Measurements from ENCODE around the gene SRGAP1. TPM values are rescaled to one million over a fixed set of nuclear protein-coding genes. Genes with fewer than 3 reads are reported as not detected.
A peak's percentile ranks its signal among the peaks of the same experiment; 100 is the strongest.
"Not testable (repeated sequence)": the region's sequence is repeated elsewhere in the genome, so short reads cannot be mapped to it uniquely, and the experiment has no call there.

SRGAP1 gene
- total RNA-seq, 1 experiment from 2014 or later = 10.7 TPM

DNA sequence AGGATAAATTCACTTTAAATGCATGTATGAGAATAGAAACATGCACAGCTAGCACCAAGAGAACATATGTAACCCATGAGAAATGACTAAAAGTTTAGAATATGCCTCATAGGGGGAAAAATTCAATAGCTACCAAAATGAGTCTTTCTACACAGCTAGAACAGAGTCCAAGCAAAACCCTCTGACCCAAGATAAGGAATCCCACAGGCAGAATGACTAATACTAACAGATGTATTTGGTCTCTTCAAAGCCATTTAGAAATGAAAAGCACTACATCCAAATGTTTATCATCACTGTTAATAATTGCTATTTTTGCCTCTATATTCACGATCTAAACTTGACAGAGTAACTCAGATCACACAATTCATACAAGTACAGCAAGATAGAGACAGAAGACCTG lies 333.6 kb downstream of the SRGAP1 start:
- no peak for DNase-seq (ENCODE audit: extremely low read depth, low read depth)

DNA sequence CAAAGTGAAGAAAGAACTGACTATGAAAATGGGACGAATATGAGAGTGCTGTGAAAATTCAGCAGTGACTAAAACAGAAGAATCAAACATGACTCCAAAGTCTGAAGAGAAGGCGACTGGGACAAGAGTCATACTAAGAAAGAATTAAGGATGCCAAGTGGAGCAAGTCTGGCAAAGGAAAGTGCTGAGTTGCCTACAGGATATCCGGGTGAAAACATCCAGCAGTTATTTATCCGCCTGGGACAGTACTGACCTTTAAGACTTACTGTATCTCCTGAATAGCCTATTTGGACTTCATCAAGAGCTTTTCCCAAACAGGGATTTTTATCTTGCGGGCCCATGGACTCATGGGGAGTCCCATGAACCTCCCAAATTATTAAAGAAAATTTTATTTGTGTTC lies 336.5 kb downstream of the SRGAP1 start:
- peak; percentile 58 for DNase-seq (ENCODE audit: extremely low read depth, low read depth)

DNA sequence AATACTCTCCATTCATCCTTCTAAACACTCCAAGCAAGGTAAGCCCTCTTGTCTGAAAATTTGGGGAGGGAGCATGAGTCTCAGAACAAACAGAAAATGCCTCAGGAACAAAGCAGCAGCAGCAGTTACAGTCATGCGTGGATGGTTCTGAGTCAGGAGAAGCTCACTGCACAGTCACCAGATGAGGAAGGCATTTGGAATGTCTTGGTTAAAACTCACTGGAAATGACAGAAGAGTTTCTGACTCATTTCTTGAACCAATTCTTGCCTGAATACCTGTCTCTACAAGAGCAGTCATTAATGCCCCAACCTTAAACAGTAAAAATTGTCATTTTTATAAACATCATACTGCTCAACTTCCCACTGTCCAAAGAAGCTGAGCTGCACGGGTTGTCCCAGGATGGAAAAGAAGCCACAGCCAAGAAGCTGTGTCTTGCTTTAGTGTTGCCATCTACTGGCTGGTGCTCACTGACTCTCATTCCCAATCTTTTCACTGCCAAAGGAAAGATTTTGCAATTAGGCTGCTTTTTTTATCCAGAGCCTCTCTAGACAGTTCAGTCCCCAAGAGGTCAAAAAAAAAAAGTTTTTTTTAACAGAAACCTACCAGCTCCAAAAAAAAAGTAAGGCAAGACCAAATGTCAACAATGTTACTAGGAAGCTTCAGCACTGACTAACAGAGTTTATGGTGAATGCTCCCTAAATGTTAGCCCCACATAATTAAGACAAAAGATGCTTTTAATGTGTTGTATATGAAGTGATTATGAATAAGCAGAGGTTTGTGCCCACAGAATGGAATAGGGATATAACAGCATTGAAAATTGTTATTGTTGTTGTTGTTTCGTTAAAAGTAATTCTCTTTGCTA lies 337.2 kb downstream of the SRGAP1 start:
- peak; percentile 87 for DNase-seq (ENCODE audit: extremely low read depth, low read depth)

GRCh38 chr12:64184216-64184615 lies 339.7 kb downstream of the SRGAP1 start:
- no peak for DNase-seq (ENCODE audit: extremely low read depth, low read depth)

DNA sequence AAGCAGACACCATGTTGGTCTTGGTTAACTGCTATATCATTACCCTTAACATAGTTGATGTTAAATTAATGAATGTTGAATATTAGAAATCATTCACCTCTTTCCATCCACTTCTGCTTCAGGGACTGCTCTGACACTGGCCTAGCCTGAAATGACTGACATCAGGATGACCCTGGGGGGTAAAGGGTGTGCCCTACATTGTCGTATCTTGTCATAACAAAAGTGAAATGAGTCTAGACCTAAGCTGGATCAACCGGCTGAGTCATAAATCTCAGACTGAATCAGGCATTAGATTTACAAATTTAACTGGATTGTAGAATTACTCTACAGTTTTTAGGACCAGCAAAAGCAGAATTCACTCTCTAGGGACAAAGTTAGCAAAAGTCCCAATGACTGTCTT lies 342.3 kb downstream of the SRGAP1 start:
- DNase-seq (ENCODE audit: extremely low read depth, low read depth) = no peak

DNA sequence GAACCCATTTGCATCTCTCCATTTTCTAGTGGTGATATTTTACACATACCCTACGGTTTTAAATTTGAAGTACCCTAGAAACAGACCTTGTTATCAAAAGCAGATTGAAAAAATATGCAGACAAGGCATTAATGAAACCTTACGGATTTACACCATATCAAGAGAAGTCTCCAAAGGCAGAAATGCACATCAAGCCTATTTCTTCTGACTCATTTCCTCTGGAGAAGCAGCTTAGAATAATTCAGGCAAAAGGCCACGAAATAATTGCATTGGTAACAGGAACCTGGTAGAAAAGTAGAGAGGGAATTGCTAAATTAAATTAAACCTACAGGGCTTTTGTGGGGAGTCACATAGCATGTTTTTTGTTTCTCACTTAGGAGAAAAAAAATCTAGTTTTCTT lies 342.9 kb downstream of the SRGAP1 start:
- no peak for DNase-seq (ENCODE audit: extremely low read depth, low read depth)

DNA sequence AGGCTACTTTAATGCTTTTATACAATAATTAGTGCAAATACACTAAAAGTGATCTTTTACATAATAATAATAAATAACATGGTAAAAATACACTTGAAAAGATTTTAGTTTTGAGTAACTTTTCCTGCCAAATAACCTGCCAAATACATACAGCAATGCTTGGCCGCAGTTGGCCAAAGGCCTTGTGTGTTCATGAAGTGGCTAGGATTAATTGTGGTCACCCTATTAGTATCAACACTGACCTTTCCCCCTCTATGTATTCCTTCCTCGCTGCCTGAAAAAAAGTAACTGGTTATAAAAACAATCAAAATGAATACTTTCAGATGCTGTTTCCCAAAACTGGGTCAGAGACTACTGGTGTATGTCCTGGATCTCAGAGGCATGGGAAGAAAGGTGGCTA lies 343.3 kb downstream of the SRGAP1 start:
- DNase-seq (ENCODE audit: extremely low read depth, low read depth) = no peak

GRCh38 chr12:64189530-64189929 lies 345.0 kb downstream of the SRGAP1 start:
- DNase-seq (ENCODE audit: extremely low read depth, low read depth) = no peak

DNA sequence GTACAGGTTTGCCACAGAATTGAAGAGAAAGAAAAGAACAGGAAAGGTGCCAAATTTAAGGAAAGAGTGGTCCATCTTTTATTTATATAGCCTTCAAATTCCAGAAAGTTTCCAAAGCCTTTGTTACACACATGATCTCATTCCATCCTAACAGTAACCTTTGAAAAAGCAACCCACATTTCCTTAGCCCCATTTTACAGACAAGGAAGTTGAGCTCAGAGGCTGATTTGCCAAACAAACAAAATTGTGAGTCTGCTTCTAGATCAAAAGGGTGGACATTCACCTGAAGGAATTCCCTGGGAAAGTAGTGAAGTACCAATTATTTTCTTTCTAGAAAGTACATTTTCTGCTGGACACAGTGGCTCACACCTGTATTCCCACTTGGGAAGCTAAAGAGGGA lies 345.6 kb downstream of the SRGAP1 start:
- DNase-seq (ENCODE audit: extremely low read depth, low read depth) = no peak

DNA sequence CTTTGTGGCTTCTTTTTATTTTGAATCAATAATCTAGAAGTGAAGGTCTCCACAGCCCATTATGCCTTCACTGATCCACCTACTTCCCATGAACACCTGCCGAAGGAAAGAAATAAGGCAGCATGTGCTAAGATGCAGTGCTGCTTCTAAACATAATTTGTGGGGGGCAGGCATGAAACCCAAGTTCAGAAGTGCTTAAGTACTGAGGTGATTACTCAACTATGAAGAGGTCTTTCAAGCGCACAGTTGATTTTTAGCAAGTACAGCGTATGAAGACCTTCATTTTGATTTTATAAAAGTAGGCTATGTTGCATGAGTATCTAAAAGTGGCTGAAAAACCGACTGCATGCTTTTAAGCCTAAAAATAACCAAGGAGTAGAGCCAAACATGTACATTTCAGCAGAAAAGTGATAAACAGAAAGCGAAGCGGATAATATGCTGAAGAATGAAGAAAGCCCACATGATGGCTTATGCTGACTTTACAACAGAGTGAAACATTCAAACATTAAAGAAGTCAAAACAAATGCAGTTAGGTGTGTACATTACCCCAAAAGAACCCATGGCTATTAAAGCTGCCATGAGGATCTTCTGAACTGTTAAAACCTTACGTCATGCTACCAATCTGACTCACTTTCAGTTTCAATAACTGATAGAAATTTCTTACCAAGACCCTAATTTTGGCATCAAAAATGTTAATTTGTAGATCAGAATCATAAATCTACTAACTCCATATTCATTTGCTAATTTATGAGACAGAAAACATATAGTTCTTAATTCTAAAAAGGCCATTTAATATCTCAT lies 348.3 kb downstream of the SRGAP1 start:
- DNase-seq (ENCODE audit: extremely low read depth, low read depth) = no peak

- DNase-seq (ENCODE audit: extremely low read depth, low read depth) = no peak
These were observed 349.4 kb downstream of the SRGAP1 start for GRCh38 chr12:64193931-64194330.

- DNase-seq (ENCODE audit: extremely low read depth, low read depth) = no peak
These were observed 350.0 kb downstream of the SRGAP1 start for GRCh38 chr12:64194333-64195149.

GRCh38 chr12:64195841-64196240 lies 351.3 kb downstream of the SRGAP1 start:
- not testable (repeated sequence) for DNase-seq (ENCODE audit: extremely low read depth, low read depth)

DNA sequence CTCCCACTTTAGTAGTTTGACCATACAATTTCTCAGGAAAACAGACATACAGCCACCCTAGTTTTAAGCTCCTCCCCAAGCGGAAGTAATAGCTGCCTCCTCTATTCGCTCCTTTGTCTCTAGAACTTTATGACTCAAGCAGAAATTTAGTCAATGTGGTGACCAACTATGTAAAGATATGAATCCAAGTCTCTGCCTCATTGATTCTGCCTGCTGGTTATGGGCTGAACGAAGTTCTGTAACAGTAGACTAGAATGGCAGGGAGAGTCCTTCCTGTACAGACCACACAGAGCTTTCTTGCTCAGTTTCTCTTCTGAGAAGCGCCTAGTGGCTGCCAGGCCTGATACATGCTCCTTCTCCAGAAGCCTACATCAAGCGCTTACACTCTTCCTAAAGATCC lies 358.5 kb downstream of the SRGAP1 start:
- no peak for DNase-seq (ENCODE audit: extremely low read depth, low read depth)

- no peak for DNase-seq (ENCODE audit: extremely low read depth, low read depth)
These were observed 359.3 kb downstream of the SRGAP1 start for GRCh38 chr12:64203775-64204174.

DNA sequence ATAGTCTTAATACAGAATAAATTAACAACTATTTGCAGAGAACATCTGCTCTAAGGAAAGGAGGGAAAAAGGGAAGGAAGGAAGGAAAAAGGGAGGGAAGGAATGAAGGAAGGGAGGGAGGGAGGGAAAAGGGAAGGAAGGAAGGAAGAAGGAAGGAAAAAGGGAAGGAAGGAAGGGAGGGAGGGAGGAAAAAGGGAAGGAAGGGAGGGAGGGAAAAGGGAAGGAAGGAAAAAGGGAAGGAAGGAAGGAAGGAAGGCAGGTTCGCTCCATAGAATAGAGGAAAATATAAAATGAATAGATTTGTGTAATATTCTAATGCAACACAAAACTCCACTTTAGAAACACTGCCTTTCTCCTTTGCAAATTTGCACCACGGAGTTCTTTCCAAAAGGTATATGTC lies 361.0 kb downstream of the SRGAP1 start:
- no peak for DNase-seq (ENCODE audit: extremely low read depth, low read depth)

DNA sequence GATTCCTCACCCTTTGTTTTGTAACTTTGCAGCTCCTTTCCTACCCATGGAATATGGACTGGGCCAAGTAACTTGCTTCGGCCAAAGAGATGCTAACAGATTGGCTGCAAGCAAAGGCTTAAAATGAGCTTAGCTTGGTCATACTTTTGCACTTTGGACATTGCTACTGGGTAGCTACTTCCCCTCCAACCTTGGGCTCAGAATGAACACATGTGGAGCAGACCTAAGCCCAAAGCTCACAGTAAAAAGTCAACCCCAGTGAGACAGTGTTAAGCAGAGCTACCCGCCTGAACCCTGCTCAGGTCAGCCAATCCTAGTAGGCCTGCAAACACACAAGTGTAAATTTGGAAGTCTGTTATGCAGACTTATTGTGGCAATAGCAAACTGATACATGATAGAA lies 363.0 kb downstream of the SRGAP1 start:
- no peak for DNase-seq (ENCODE audit: extremely low read depth, low read depth)

All from NCI-H460 (cell line).